ENCODE results near the gene DLX1.
"Not testable (repeated sequence)": the region's sequence is repeated elsewhere in the genome, so short reads cannot be mapped to it uniquely, and the experiment has no call there.

DLX1 gene

GRCh38 chr2:172052000-172052983 lies 33.0 kb upstream of the DLX1 start:
- DNase-seq (ENCODE audit: low read depth): peak; percentile 9
- in situ Hi-C loops (cut with HindIII; ENCODE audit: low sequenced_read_pairs): loop anchor here (25.0 kb wide), 1 partner anchor 240 kb away; no protein-coding TSS in a partner anchor
- no peak for TF ChIP-seq CTCF (IDR thresholded peaks at IDR 0.05; ENCODE audit: low read depth, low read length, missing control alignments)
- H3K4me3 ChIP-seq (ENCODE audit: low read depth, low read length): no peak overlapping the region

GRCh38 chr2:172053486-172053885 lies 31.8 kb upstream of the DLX1 start:
- no peak for TF ChIP-seq CTCF (IDR thresholded peaks at IDR 0.05; ENCODE audit: low read depth, low read length, missing control alignments)
- no peak for DNase-seq (ENCODE audit: low read depth)
- no peak overlapping the region for H3K4me3 ChIP-seq (ENCODE audit: low read depth, low read length)
- in situ Hi-C loops (cut with HindIII; ENCODE audit: low sequenced_read_pairs): loop anchor here (25.0 kb wide), 1 partner anchor 241 kb away; no protein-coding TSS in a partner anchor

GRCh38 chr2:172056293-172056692 lies 29.0 kb upstream of the DLX1 start:
- in situ Hi-C loops (cut with HindIII; ENCODE audit: low sequenced_read_pairs): loop anchor here (25.0 kb wide), 1 partner anchor 244 kb away; no protein-coding TSS in a partner anchor
- TF ChIP-seq CTCF (IDR thresholded peaks at IDR 0.05; ENCODE audit: low read depth, low read length, missing control alignments): no peak
- no peak overlapping the region for H3K4me3 ChIP-seq (ENCODE audit: low read depth, low read length)
- no peak for DNase-seq (ENCODE audit: low read depth)

GRCh38 chr2:172058660-172059059 lies 26.6 kb upstream of the DLX1 start:
- no peak for DNase-seq (ENCODE audit: low read depth)
- in situ Hi-C loops (cut with HindIII; ENCODE audit: low sequenced_read_pairs): loop anchor here (25.0 kb wide), 1 partner anchor 246 kb away; no protein-coding TSS in a partner anchor
- TF ChIP-seq CTCF (IDR thresholded peaks at IDR 0.05; ENCODE audit: low read depth, low read length, missing control alignments): no peak

GRCh38 chr2:172060118-172060517 lies 25.2 kb upstream of the DLX1 start:
- DNase-seq (ENCODE audit: low read depth); H3K4me3 ChIP-seq (ENCODE audit: low read depth, low read length): not testable (repeated sequence)
- in situ Hi-C loops (cut with HindIII; ENCODE audit: low sequenced_read_pairs): loop anchor here (25.0 kb wide), 1 partner anchor 248 kb away; no protein-coding TSS in a partner anchor

More at GRCh38 chr2:172058660-172059059, 26.6 kb upstream of the DLX1 start:
- no peak overlapping the region for H3K4me3 ChIP-seq (ENCODE audit: low read depth, low read length)

GRCh38 chr2:172062402-172063004 lies 22.8 kb upstream of the DLX1 start:
- in situ Hi-C loops (cut with HindIII; ENCODE audit: low sequenced_read_pairs): loop anchor here (25.0 kb wide), 1 partner anchor 250 kb away; no protein-coding TSS in a partner anchor
- no peak overlapping the region for H3K4me3 ChIP-seq (ENCODE audit: low read depth, low read length)
- TF ChIP-seq CTCF (IDR thresholded peaks at IDR 0.05; ENCODE audit: low read depth, low read length, missing control alignments): no peak

More at GRCh38 chr2:172062402-172063004, 22.8 kb upstream of the DLX1 start:
- DNase-seq (ENCODE audit: low read depth): no peak

All from astrocyte of the cerebellum (primary cell).